ENCODE data around the gene C14orf180.

Gene C14orf180

GRCh38 chr14:104550340-104550860 is 29.2 kb upstream of the C14orf180 start:
- no peak for DNase-seq

GRCh38 chr14:104550861-104551728 is 28.5 kb upstream of the C14orf180 start:
- no peak for DNase-seq

- DNase-seq = no peak
These were observed 27.5 kb upstream of the C14orf180 start for GRCh38 chr14:104551851-104552737.

- DNase-seq = no peak
These were observed 26.8 kb upstream of the C14orf180 start for GRCh38 chr14:104552738-104553125.

- DNase-seq = no peak
These were observed 26.1 kb upstream of the C14orf180 start for GRCh38 chr14:104553166-104554087.

GRCh38 chr14:104554088-104554607 is 25.4 kb upstream of the C14orf180 start:
- no peak for DNase-seq

GRCh38 chr14:104554608-104555429 is 24.7 kb upstream of the C14orf180 start:
- DNase-seq = no peak

- no peak for DNase-seq
These were observed 23.9 kb upstream of the C14orf180 start for GRCh38 chr14:104555430-104556255.

- no peak for DNase-seq
These were observed 23.1 kb upstream of the C14orf180 start for GRCh38 chr14:104556256-104557021.

- DNase-seq = no peak
These were observed 22.5 kb upstream of the C14orf180 start for GRCh38 chr14:104557086-104557485.

- no peak for DNase-seq
These were observed 21.8 kb upstream of the C14orf180 start for GRCh38 chr14:104557766-104558165.

GRCh38 chr14:104558231-104559027 is 21.1 kb upstream of the C14orf180 start:
- DNase-seq = no peak

GRCh38 chr14:104559028-104559803 is 20.3 kb upstream of the C14orf180 start:
- DNase-seq = no peak

GRCh38 chr14:104559804-104560585 is 19.6 kb upstream of the C14orf180 start:
- no peak for DNase-seq

- DNase-seq = no peak
These were observed 19.0 kb upstream of the C14orf180 start for GRCh38 chr14:104560586-104560945.

- no peak for DNase-seq
These were observed 18.4 kb upstream of the C14orf180 start for GRCh38 chr14:104561124-104561557.
